Activated CD8-positive, alpha-beta T cell treated with anti-CD3 and anti-CD28 coated beads for 36 hours (primary cell): ENCODE measurements around the gene LRRC71. TPM values are rescaled to one million over a fixed set of nuclear protein-coding genes. Genes with fewer than 3 reads are reported as not detected.

Source experiments
- ATAC-seq: fragments of 200-7000 bp; cut with Tn5 transposase; one replicate; pipeline ENCODE4 v1.10.0; 2021; ENCODE audit warnings: mild to moderate bottlenecking, moderate library complexity
- CTCF ChIA-PET: fragments of 350-600 bp; sonication (Branson Sonifier 250); formaldehyde crosslinking; loops from one replicate; lab custom pipeline; 2021; ENCODE audit warnings: antibody characterized with exemption; lab: Charles Lee
- POLR2A ChIA-PET: fragments of 350-600 bp; sonication (Branson Sonifier 250); formaldehyde crosslinking; loops from one replicate; lab custom pipeline; 2021; ENCODE audit warnings: antibody characterized with exemption; lab: Charles Lee
- DNase-seq: peaks from one replicate; pipeline ENCODE4 v3.0.0-alpha.2; 2020
- H3K27ac Mint-ChIP-seq: one replicate; pipeline ENCODE4 v1.8.0; 2021; ENCODE audit warnings: mild to moderate bottlenecking, mixed read lengths
- H3K27me3 Mint-ChIP-seq: one replicate; pipeline ENCODE4 v1.8.0; 2021; ENCODE audit warnings: mixed read lengths
- H3K36me3 Mint-ChIP-seq: one replicate; pipeline ENCODE4 v1.8.0; 2021; ENCODE audit warnings: low read depth, mixed read lengths
- H3K4me1 Mint-ChIP-seq: one replicate; pipeline ENCODE4 v1.8.0; 2021; ENCODE audit warnings: low read depth, mixed read lengths
- H3K4me3 Mint-ChIP-seq: one replicate; pipeline ENCODE4 v1.8.0; 2021; ENCODE audit warnings: mild to moderate bottlenecking, moderate library complexity, mixed read lengths
- H3K9me3 Mint-ChIP-seq: one replicate; pipeline ENCODE4 v1.8.0; 2021; ENCODE audit warnings: mixed read lengths
- intact Hi-C: fragments of 100-400 bp; cut with micrococcal nuclease; formaldehyde crosslinking; loops from one replicate; pipeline ENCODE4 v1.10.0; 2022
- total RNA-seq, 2 experiments: library from RNA; stranded (reverse); gene quantifications; one replicate each; pipeline ENCODE4 v1.2.3, GENCODE V29; 2021
- TF ChIP-seq, protein P1 (sequence below): fragments of 200-600 bp; IDR thresholded peaks from one replicate; pipeline ENCODE4 v1.8.0; 2022; ENCODE audit warnings: antibody characterized with exemption, mild to moderate bottlenecking

The LRRC71 gene
- total RNA-seq, 2 experiments from 2014 or later = not detected

- ChIA-PET CTCF (interaction anchor here (1.1 to 2.4 kb wide), 4 partner anchors 25 to 196 kb away, joined by 4 to 12 read pairs (median 4); partner anchors contain the start of gene NTRK1), POLR2A (no interaction called here)
- Mint-ChIP-seq H3K4me3 (no peak overlapping the region), H3K27me3 (peaks cover 27% of the 10 kb centered on the region), H3K9me3 (no peaks in the 10 kb centered on the region), H3K4me1 (peaks cover 3% of the 10 kb centered on the region), H3K27ac (no peak overlapping the region), H3K36me3 (no peaks in the 10 kb centered on the region)
- DNase-seq (no peak), ATAC-seq (no peak)
- TF ChIP-seq, protein P1, sequence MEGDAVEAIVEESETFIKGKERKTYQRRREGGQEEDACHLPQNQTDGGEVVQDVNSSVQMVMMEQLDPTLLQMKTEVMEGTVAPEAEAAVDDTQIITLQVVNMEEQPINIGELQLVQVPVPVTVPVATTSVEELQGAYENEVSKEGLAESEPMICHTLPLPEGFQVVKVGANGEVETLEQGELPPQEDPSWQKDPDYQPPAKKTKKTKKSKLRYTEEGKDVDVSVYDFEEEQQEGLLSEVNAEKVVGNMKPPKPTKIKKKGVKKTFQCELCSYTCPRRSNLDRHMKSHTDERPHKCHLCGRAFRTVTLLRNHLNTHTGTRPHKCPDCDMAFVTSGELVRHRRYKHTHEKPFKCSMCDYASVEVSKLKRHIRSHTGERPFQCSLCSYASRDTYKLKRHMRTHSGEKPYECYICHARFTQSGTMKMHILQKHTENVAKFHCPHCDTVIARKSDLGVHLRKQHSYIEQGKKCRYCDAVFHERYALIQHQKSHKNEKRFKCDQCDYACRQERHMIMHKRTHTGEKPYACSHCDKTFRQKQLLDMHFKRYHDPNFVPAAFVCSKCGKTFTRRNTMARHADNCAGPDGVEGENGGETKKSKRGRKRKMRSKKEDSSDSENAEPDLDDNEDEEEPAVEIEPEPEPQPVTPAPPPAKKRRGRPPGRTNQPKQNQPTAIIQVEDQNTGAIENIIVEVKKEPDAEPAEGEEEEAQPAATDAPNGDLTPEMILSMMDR = no peak
- intact Hi-C loops = no loop called here
Observed at GRCh38 chr1:156885314-156885713, 35.1 kb upstream of the LRRC71 start.

DNA sequence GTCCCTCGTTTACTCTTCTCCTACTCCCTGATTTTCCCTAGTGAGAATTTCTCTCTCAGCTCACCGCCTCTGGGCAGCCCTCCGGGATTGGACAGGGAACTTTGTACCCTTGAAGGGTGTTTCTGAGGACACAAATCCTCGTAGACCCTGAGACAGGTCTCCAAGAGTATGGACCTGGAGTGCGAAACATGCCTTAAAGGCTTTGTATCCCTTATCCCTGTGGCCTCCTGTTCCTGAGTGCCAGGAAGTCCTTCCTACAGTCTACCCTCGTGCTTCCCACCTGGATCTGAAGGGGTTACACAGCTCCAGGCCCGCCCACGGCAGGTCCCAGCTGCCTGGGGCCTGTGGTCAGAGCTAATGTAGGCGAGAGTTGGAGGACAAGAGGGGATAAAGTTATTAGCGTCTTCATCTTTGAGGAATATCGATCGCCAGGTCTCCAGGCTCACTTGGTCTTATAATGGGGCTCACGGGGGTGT is 34.5 kb upstream of the LRRC71 start:
- no peak for ATAC-seq
- no peak overlapping the region for H3K4me3 Mint-ChIP-seq
- intact Hi-C loops = no loop called here
- H3K27me3 Mint-ChIP-seq = peaks cover 31% of the 10 kb centered on the region
- peaks cover 3% of the 10 kb centered on the region for H3K4me1 Mint-ChIP-seq
- TF ChIP-seq, protein P1 = no peak
- no peaks in the 10 kb centered on the region for H3K36me3 Mint-ChIP-seq
- CTCF ChIA-PET = interaction anchor here (0.6 to 2.4 kb wide), 6 partner anchors 26 to 259 kb away, joined by 3 to 12 read pairs (median 4); partner anchors contain the start of gene NTRK1
- POLR2A ChIA-PET = no interaction called here
- no peak for DNase-seq
- H3K27ac Mint-ChIP-seq = no peak overlapping the region
- no peaks in the 10 kb centered on the region for H3K9me3 Mint-ChIP-seq

- Mint-ChIP-seq H3K27me3 (peaks cover 39% of the 10 kb centered on the region), H3K9me3 (no peaks in the 10 kb centered on the region), H3K4me1 (peaks cover 3% of the 10 kb centered on the region), H3K4me3 (no peak overlapping the region), H3K36me3 (no peaks in the 10 kb centered on the region), H3K27ac (no peak overlapping the region)
- DNase-seq (no peak), ATAC-seq (no peak)
- intact Hi-C loops = no loop called here
- POLR2A ChIA-PET = no interaction called here
- TF ChIP-seq, protein P1 = no peak
- CTCF ChIA-PET = interaction anchor here (0.6 to 7.3 kb wide), 6 partner anchors 26 to 260 kb away, joined by 3 to 144 read pairs (median 8); partner anchors contain the start of gene NTRK1
Observed at GRCh38 chr1:156886583-156887281, 33.7 kb upstream of the LRRC71 start.

DNA sequence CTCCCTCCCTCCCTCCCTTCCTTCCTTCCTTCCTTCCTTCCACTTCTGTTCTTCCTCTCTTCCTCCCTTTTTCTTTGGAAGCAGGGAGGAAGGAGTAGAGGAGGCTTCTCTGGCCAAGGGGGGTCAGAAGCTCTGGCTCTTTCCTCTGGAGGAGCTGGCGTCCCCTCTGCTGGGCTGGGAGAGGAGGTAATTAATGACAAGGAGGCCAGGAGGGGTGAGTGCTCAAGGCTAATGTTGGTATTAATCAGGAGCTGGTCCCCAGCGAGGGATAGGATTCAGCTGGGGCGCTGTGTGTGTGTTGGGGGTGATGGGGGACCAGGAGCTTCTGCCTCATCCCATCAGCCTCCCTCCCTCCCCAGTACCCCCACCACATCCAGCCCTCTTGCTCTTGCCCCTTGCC is 33.1 kb upstream of the LRRC71 start:
- ChIA-PET CTCF (interaction anchor here (1.0 to 7.3 kb wide), 5 partner anchors 13 to 162 kb away, joined by 3 to 144 read pairs (median 12); partner anchors contain the start of gene NTRK1), POLR2A (no interaction called here)
- TF ChIP-seq, protein P1 = no peak
- Mint-ChIP-seq H3K9me3 (no peaks in the 10 kb centered on the region), H3K36me3 (no peaks in the 10 kb centered on the region), H3K27ac (no peak overlapping the region), H3K4me1 (peaks cover 3% of the 10 kb centered on the region), H3K4me3 (no peak overlapping the region), H3K27me3 (peaks cover 39% of the 10 kb centered on the region)
- DNase-seq = no peak
- no peak for ATAC-seq
- intact Hi-C loops = no loop called here

GRCh38 chr1:156887734-156888133 is 32.7 kb upstream of the LRRC71 start:
- no peak overlapping the region for H3K27ac Mint-ChIP-seq
- H3K4me1 Mint-ChIP-seq = peaks cover 3% of the 10 kb centered on the region
- DNase-seq (no peak), ATAC-seq (no peak)
- H3K27me3 Mint-ChIP-seq = peaks cover 42% of the 10 kb centered on the region
- TF ChIP-seq, protein P1 = no peak
- CTCF ChIA-PET = interaction anchor here (0.9 to 7.3 kb wide), 4 partner anchors 12 to 162 kb away, joined by 3 to 144 read pairs (median 48); no protein-coding TSS in a partner anchor
- POLR2A ChIA-PET = no interaction called here
- no peaks in the 10 kb centered on the region for H3K36me3 Mint-ChIP-seq
- intact Hi-C loops = no loop called here
- no peaks in the 10 kb centered on the region for H3K9me3 Mint-ChIP-seq
- no peak overlapping the region for H3K4me3 Mint-ChIP-seq
